Mesendoderm (in vitro differentiated cells): Measurements from ENCODE around the gene GOLIM4.

Experiments
- DNase-seq: peaks from one replicate; pipeline ENCODE4 v3.0.0; 2013
- H2AK5ac ChIP-seq: 2 replicates; pipeline ENCODE4 v1.6.1; 2013; ENCODE audit warnings: low read length, inconsistent platforms
- H2BK120ac ChIP-seq: 2 replicates; pipeline ENCODE4 v1.6.1; 2013; ENCODE audit warnings: low read depth, mild to moderate bottlenecking, low read length, moderate library complexity, mixed read lengths
- H2BK15ac ChIP-seq: replicated peaks from 2 replicates; pipeline ENCODE4 v1.6.1; 2013; ENCODE audit warnings: low read depth, mild to moderate bottlenecking, moderate library complexity
- H2BK5ac ChIP-seq: 2 replicates; pipeline ENCODE4 v1.6.1; 2013; ENCODE audit warnings: low read length, inconsistent platforms
- H3K18ac ChIP-seq: 2 replicates; pipeline ENCODE4 v1.6.1; 2013; ENCODE audit warnings: mild to moderate bottlenecking, low read length, mixed read lengths
- H3K23ac ChIP-seq: one replicate; pipeline ENCODE4 v1.6.1; 2013; ENCODE audit warnings: low read length
- H3K27ac ChIP-seq: 2 replicates; pipeline ENCODE4 v1.5.1; 2013; ENCODE audit warnings: low read depth, mild to moderate bottlenecking, inconsistent platforms, low read length, moderate library complexity
- H3K27me3 ChIP-seq: 2 replicates; pipeline ENCODE4 v1.6.1; 2013; ENCODE audit warnings: low read length, control low read depth, mild to moderate bottlenecking, inconsistent platforms; ENCODE audit not compliant: insufficient read depth, poor library complexity
- H3K36me3 ChIP-seq: 2 replicates; pipeline ENCODE4 v1.6.1; 2013; ENCODE audit warnings: low read length, inconsistent platforms; ENCODE audit not compliant: control insufficient read depth, insufficient read depth
- H3K4ac ChIP-seq: one replicate; pipeline ENCODE4 v1.6.1; 2013; ENCODE audit warnings: low read depth, mild to moderate bottlenecking, low read length, moderate library complexity
- H3K4me1 ChIP-seq: 2 replicates; pipeline ENCODE4 v1.6.1; 2013; ENCODE audit warnings: low read depth, low read length, inconsistent platforms; ENCODE audit not compliant: control insufficient read depth
- H3K4me2 ChIP-seq: 2 replicates; pipeline ENCODE4 v1.6.1; 2013; ENCODE audit warnings: low read length
- H3K4me3 ChIP-seq: 2 replicates; pipeline ENCODE4 v1.5.1; 2013; ENCODE audit warnings: mild to moderate bottlenecking, low read length
- H3K56ac ChIP-seq: one replicate; pipeline ENCODE4 v1.6.1; 2013; ENCODE audit warnings: low read length
- H3K79me1 ChIP-seq: 2 replicates; pipeline ENCODE4 v1.6.1; 2013; ENCODE audit warnings: low read length, inconsistent platforms
- H3K79me2 ChIP-seq: 2 replicates; pipeline ENCODE4 v1.6.1; 2013; ENCODE audit warnings: mild to moderate bottlenecking, low read length; ENCODE audit not compliant: control insufficient read depth, insufficient read depth
- H3K9ac ChIP-seq: 2 replicates; pipeline ENCODE4 v1.6.1; 2013; ENCODE audit warnings: low read length, inconsistent platforms
- H4K5ac ChIP-seq: one replicate; pipeline ENCODE4 v1.6.1; 2013; ENCODE audit warnings: low read length
- H4K8ac ChIP-seq: one replicate; pipeline ENCODE4 v1.6.1; 2013; ENCODE audit warnings: low read depth, mild to moderate bottlenecking, control low read depth, low read length, moderate library complexity
- WGBS: extraction: QIAGEN DNeasy Blood & Tissue Kit; methylation state at CpG from one replicate; pipeline ENCODE4 v1.1.7; 2013; ENCODE audit warnings: low lambda C conversion rate, missing lambda C conversion rate; ENCODE audit not compliant: insufficient coverage; ENCODE audit errors: extremely low coverage; 5-methylcytosine and 5-hydroxymethylcytosine counted together

Gene GOLIM4

GRCh38 chr3:167991213-167991612 lies 104.5 kb downstream of the GOLIM4 start:
- H3K9ac ChIP-seq = no peak overlapping the region

GRCh38 chr3:167989999-167990398 lies 105.7 kb downstream of the GOLIM4 start:
- H3K18ac ChIP-seq = no peak overlapping the region
- H3K9ac ChIP-seq = no peak overlapping the region
- no peak overlapping the region for H3K4me3 ChIP-seq
- no peak overlapping the region for H4K5ac ChIP-seq
- WGBS = no CpG with 5 or more reads among the region's 6 CpGs
- no peak for DNase-seq
- no peaks in the 10 kb centered on the region for H3K79me1 ChIP-seq
- H3K4me1 ChIP-seq = no peaks in the 10 kb centered on the region
- H2BK15ac ChIP-seq = no peak overlapping the region
- no peak overlapping the region for H3K4me2 ChIP-seq
- H3K56ac ChIP-seq = no peak overlapping the region
- no peak overlapping the region for H3K4ac ChIP-seq
- H4K8ac ChIP-seq = no peak overlapping the region
- no peak overlapping the region for H2AK5ac ChIP-seq
- H3K36me3 ChIP-seq = no peaks in the 10 kb centered on the region
- no peak overlapping the region for H2BK120ac ChIP-seq
- H3K23ac ChIP-seq = no peak overlapping the region
- H2BK5ac ChIP-seq = no peak overlapping the region
- no peak overlapping the region for H3K27ac ChIP-seq
- no peaks in the 10 kb centered on the region for H3K27me3 ChIP-seq
- H3K79me2 ChIP-seq = no peaks in the 10 kb centered on the region

More at GRCh38 chr3:167991213-167991612, 104.5 kb downstream of the GOLIM4 start:
- H3K4me1 ChIP-seq = no peaks in the 10 kb centered on the region
- no peak overlapping the region for H2BK5ac ChIP-seq
- no peak overlapping the region for H2BK15ac ChIP-seq
- no peak overlapping the region for H4K5ac ChIP-seq
- no CpG with 5 or more reads among the region's 6 CpGs for WGBS
- no peaks in the 10 kb centered on the region for H3K79me2 ChIP-seq
- no peak overlapping the region for H2AK5ac ChIP-seq
- H3K4ac ChIP-seq = no peak overlapping the region
- H3K18ac ChIP-seq = no peak overlapping the region
- H3K27me3 ChIP-seq = no peaks in the 10 kb centered on the region
- H3K4me2 ChIP-seq = no peak overlapping the region
- no peaks in the 10 kb centered on the region for H3K79me1 ChIP-seq
- no peaks in the 10 kb centered on the region for H3K36me3 ChIP-seq
- H3K23ac ChIP-seq = no peak overlapping the region
- H2BK120ac ChIP-seq = no peak overlapping the region
- no peak for DNase-seq
- no peak overlapping the region for H4K8ac ChIP-seq
- no peak overlapping the region for H3K4me3 ChIP-seq
- no peak overlapping the region for H3K27ac ChIP-seq
- H3K56ac ChIP-seq = no peak overlapping the region

- no peak for DNase-seq
- H3K4me1 ChIP-seq = no peaks in the 10 kb centered on the region
- no peaks in the 10 kb centered on the region for H3K36me3 ChIP-seq
- H3K23ac ChIP-seq = no peak overlapping the region
- no peak overlapping the region for H4K8ac ChIP-seq
- H3K4me2 ChIP-seq = no peak overlapping the region
- H3K56ac ChIP-seq = no peak overlapping the region
- no peak overlapping the region for H2BK5ac ChIP-seq
- H3K4me3 ChIP-seq = no peak overlapping the region
- no peaks in the 10 kb centered on the region for H3K27me3 ChIP-seq
- H3K79me1 ChIP-seq = no peaks in the 10 kb centered on the region
- no peak overlapping the region for H2BK15ac ChIP-seq
- no peak overlapping the region for H3K4ac ChIP-seq
- H3K9ac ChIP-seq = no peak overlapping the region
- H3K18ac ChIP-seq = no peak overlapping the region
- no peak overlapping the region for H2BK120ac ChIP-seq
- no peaks in the 10 kb centered on the region for H3K79me2 ChIP-seq
- no peak overlapping the region for H4K5ac ChIP-seq
- no peak overlapping the region for H3K27ac ChIP-seq
- WGBS = no CpG with 5 or more reads among the region's 2 CpGs
- H2AK5ac ChIP-seq = no peak overlapping the region
Measured at GRCh38 chr3:167989066-167989465, 106.7 kb downstream of the GOLIM4 start.

GRCh38 chr3:167983583-167983982 lies 112.1 kb downstream of the GOLIM4 start:
- Histone ChIP-seq H3K9ac (no peak overlapping the region), H3K79me1 (no peaks in the 10 kb centered on the region), H3K36me3 (no peaks in the 10 kb centered on the region), H3K4me3 (no peak overlapping the region), H3K27me3 (no peaks in the 10 kb centered on the region), H3K4ac (no peak overlapping the region), H3K27ac (no peak overlapping the region), H4K8ac (no peak overlapping the region), H3K18ac (no peak overlapping the region), H3K23ac (no peak overlapping the region), H3K79me2 (no peaks in the 10 kb centered on the region), H2AK5ac (no peak overlapping the region), H3K4me2 (no peak overlapping the region), H3K4me1 (no peaks in the 10 kb centered on the region), H2BK5ac (no peak overlapping the region), H3K56ac (no peak overlapping the region), H2BK15ac (no peak overlapping the region), H2BK120ac (no peak overlapping the region), H4K5ac (no peak overlapping the region)
- no CpG with 5 or more reads among the region's 2 CpGs for WGBS
- DNase-seq = no peak

GRCh38 chr3:167978486-167978885 lies 117.2 kb downstream of the GOLIM4 start:
- Histone ChIP-seq H4K5ac (no peak overlapping the region), H3K23ac (no peak overlapping the region), H3K79me1 (no peaks in the 10 kb centered on the region), H3K4ac (no peak overlapping the region), H2BK5ac (no peak overlapping the region), H3K4me1 (no peaks in the 10 kb centered on the region), H3K56ac (no peak overlapping the region), H2BK15ac (no peak overlapping the region), H3K27ac (no peak overlapping the region), H4K8ac (no peak overlapping the region), H2BK120ac (no peak overlapping the region), H2AK5ac (no peak overlapping the region), H3K27me3 (no peaks in the 10 kb centered on the region), H3K79me2 (no peaks in the 10 kb centered on the region), H3K4me3 (no peak overlapping the region), H3K36me3 (no peaks in the 10 kb centered on the region), H3K9ac (no peak overlapping the region), H3K4me2 (no peak overlapping the region), H3K18ac (no peak overlapping the region)
- no peak for DNase-seq
- WGBS = no CpG with 5 or more reads among the region's 1 CpG

- Histone ChIP-seq H3K27ac (no peak overlapping the region), H3K4ac (no peak overlapping the region), H3K79me1 (no peaks in the 10 kb centered on the region), H2BK15ac (no peak overlapping the region), H3K18ac (no peak overlapping the region), H4K5ac (no peak overlapping the region), H3K4me1 (no peaks in the 10 kb centered on the region), H2BK5ac (no peak overlapping the region), H3K56ac (no peak overlapping the region), H3K27me3 (no peaks in the 10 kb centered on the region), H3K9ac (no peak overlapping the region), H3K36me3 (no peaks in the 10 kb centered on the region), H2AK5ac (no peak overlapping the region), H3K4me2 (no peak overlapping the region), H3K79me2 (no peaks in the 10 kb centered on the region), H2BK120ac (no peak overlapping the region), H3K4me3 (no peak overlapping the region), H3K23ac (no peak overlapping the region), H4K8ac (no peak overlapping the region)
- no CpG with 5 or more reads among the region's 3 CpGs for WGBS
- DNase-seq = peak; percentile 9
Measured at GRCh38 chr3:167978071-167978470, 117.7 kb downstream of the GOLIM4 start.
